Endodermal cell (in vitro differentiated cells): ENCODE results near the gene EPS8L3. TPM values are rescaled to one million over a fixed set of nuclear protein-coding genes. Genes with fewer than 3 reads are reported as not detected.
A peak's percentile ranks its signal among the peaks of the same experiment; 100 is the strongest.

Experiments
- DNase-seq: peaks from one replicate; pipeline ENCODE4 v3.0.0-alpha.2; 2017
- H3K27ac ChIP-seq: 2 replicates; pipeline ENCODE4 v1.5.1; 2013; ENCODE audit warnings: mild to moderate bottlenecking, low read depth, low read length, moderate library complexity
- H3K27me3 ChIP-seq: 2 replicates; pipeline ENCODE4 v1.6.1; 2013; ENCODE audit warnings: mild to moderate bottlenecking, low read length, moderate library complexity; ENCODE audit not compliant: insufficient read depth, control insufficient read depth, poor library complexity, severe bottlenecking
- H3K36me3 ChIP-seq: 2 replicates; pipeline ENCODE4 v1.7.0; 2013; ENCODE audit warnings: mild to moderate bottlenecking, low read length, moderate library complexity; ENCODE audit not compliant: control insufficient read depth, insufficient read depth
- H3K4me1 ChIP-seq: one replicate; pipeline ENCODE4 v1.7.0; 2013; ENCODE audit warnings: low read length; ENCODE audit not compliant: control insufficient read depth, insufficient read depth
- H3K4me3 ChIP-seq: 2 replicates; pipeline ENCODE4 v1.5.1; 2013; ENCODE audit warnings: mild to moderate bottlenecking, low read length, moderate library complexity
- H3K9ac ChIP-seq: 2 replicates; pipeline ENCODE4 v1.6.1; 2013; ENCODE audit warnings: mild to moderate bottlenecking, low read length, moderate library complexity; ENCODE audit not compliant: poor library complexity, severe bottlenecking; ENCODE audit errors: extremely low read depth
- H3K9me3 ChIP-seq: 2 replicates; pipeline ENCODE4 v1.6.1; 2013; ENCODE audit warnings: mild to moderate bottlenecking, low read length, moderate library complexity; ENCODE audit not compliant: control insufficient read depth
- H3K27ac Mint-ChIP-seq: 2 replicates; pipeline ENCODE4 v1.8.0; 2020; ENCODE audit warnings: mixed read lengths
- H3K27me3 Mint-ChIP-seq: 2 replicates; pipeline ENCODE4 v1.8.0; 2021; ENCODE audit warnings: mild to moderate bottlenecking, mixed read lengths; ENCODE audit not compliant: insufficient read depth
- H3K36me3 Mint-ChIP-seq: 2 replicates; pipeline ENCODE4 v1.8.0; 2020; ENCODE audit warnings: low read depth, mixed read lengths
- H3K4me1 Mint-ChIP-seq: 2 replicates; pipeline ENCODE4 v1.8.0; 2020; ENCODE audit warnings: mixed read lengths
- H3K4me3 Mint-ChIP-seq: 2 replicates; pipeline ENCODE4 v1.8.0; 2020; ENCODE audit warnings: mild to moderate bottlenecking, moderate library complexity, mixed read lengths
- H3K9me3 Mint-ChIP-seq: 2 replicates; pipeline ENCODE4 v1.8.0; 2020; ENCODE audit warnings: mild to moderate bottlenecking, mixed read lengths
- WGBS, 2 experiments: methylation state at CpG; one replicate each; pipeline versions ENCODE4 v1.1.5 to v1.1.7; 2013; ENCODE audit warnings: missing lambda C conversion rate in 2 of 2, mixed read lengths in 1 of 2; ENCODE audit not compliant: insufficient coverage in 1 of 2, insufficient read length in 1 of 2; 5-methylcytosine and 5-hydroxymethylcytosine counted together
- total RNA-seq, 2 donors: library from RNA; stranded (reverse); fragmentation: NEBNext Ultra II Directional in 1 of 2; extraction: Animal tissue kit (Norgen Biotek cat#: 25700) in 1 of 2; gene quantifications; 2 replicates in 1 of 2; 3 replicates in 1 of 2; pipeline ENCODE4 v1.2.1, GENCODE V29; 2021
- TF ChIP-seq, protein P1 (sequence below): fragments of 200-600 bp; sonication (generic); conservative IDR thresholded peaks from 2 replicates; pipeline ENCODE4 v1.5.0; 2021; ENCODE audit warnings: antibody characterized with exemption, mild to moderate bottlenecking

EPS8L3 gene
- total RNA-seq, 2 donors from 2014 or later = not detected

DNA sequence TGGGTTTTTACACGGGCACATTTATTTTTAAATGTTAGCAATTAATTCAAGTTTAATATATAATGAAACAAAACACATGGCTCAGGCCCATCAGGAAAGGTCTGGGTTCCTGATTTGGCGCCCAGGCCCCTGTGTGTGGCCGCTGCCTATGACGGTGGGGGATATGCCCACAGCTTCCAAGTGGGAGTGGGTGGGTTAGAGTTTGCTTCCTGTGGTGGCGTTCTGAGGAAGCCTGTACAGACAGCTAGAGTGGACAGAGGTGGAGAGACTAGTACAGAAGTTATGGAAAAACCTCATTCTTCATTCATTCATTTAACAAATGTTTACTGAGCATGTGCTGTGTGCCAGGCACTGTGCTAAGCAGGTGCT, 22.4 kb upstream of the EPS8L3 start:
- TF ChIP-seq, protein P1, sequence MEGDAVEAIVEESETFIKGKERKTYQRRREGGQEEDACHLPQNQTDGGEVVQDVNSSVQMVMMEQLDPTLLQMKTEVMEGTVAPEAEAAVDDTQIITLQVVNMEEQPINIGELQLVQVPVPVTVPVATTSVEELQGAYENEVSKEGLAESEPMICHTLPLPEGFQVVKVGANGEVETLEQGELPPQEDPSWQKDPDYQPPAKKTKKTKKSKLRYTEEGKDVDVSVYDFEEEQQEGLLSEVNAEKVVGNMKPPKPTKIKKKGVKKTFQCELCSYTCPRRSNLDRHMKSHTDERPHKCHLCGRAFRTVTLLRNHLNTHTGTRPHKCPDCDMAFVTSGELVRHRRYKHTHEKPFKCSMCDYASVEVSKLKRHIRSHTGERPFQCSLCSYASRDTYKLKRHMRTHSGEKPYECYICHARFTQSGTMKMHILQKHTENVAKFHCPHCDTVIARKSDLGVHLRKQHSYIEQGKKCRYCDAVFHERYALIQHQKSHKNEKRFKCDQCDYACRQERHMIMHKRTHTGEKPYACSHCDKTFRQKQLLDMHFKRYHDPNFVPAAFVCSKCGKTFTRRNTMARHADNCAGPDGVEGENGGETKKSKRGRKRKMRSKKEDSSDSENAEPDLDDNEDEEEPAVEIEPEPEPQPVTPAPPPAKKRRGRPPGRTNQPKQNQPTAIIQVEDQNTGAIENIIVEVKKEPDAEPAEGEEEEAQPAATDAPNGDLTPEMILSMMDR = no peak
- no peaks in the 10 kb centered on the region for H3K36me3 Mint-ChIP-seq
- Histone ChIP-seq H3K36me3 (no peaks in the 10 kb centered on the region), H3K9ac (no peak overlapping the region), H3K27ac (no peak overlapping the region), H3K4me3 (no peak overlapping the region), H3K4me1 (peaks cover 15% of the 10 kb centered on the region), H3K27me3 (no peaks in the 10 kb centered on the region), H3K9me3 (peaks cover 2% of the 10 kb centered on the region)
- 90% methylated on average over 5 of the region's 5 CpGs; no CpG with 5 or more reads in 1 of the 2 experiments for whole genome bisulfite sequencing, 2 experiments
- H3K27ac Mint-ChIP-seq = no peak overlapping the region
- H3K9me3 Mint-ChIP-seq = no peaks in the 10 kb centered on the region
- H3K4me3 Mint-ChIP-seq = no peak overlapping the region
- DNase-seq = peak; percentile 17
- peaks cover 20% of the 10 kb centered on the region for H3K4me1 Mint-ChIP-seq
- peaks cover 17% of the 10 kb centered on the region for H3K27me3 Mint-ChIP-seq

DNA sequence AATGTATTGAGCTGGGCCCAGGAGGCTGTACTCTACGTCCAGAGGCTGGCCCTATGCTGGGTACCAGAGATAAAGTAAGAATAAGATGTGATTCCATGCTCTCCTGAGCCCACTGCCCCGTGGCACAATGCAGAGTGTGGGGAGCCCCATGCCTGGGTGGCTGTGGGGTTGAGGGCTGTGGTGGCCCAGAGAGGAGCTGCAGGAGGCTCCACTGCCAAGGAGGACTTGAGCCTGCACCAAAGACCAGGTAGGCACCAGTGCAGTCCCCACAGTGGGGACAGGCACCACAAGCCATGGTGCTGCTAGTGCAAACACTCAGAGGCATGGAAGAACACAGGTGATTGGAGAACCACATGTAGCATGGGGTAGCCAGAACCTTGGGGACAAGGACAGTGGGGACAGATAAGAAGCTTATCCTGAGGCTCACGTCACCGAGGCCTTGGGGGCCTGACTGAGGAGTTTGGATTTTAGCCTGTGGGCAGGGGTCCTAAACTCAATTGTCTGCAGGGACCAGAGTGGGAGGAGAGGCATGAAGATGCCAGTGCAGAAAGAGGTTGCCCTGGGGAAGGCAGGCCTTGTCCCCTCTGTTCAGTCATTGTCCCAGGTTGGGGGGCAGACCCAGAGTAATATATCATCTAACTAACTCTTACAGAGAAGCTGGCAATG, 21.9 kb upstream of the EPS8L3 start:
- Mint-ChIP-seq H3K36me3 (no peaks in the 10 kb centered on the region), H3K27ac (no peak overlapping the region), H3K9me3 (peaks cover 1% of the 10 kb centered on the region), H3K27me3 (peaks cover 17% of the 10 kb centered on the region), H3K4me3 (no peak overlapping the region), H3K4me1 (peaks cover 18% of the 10 kb centered on the region)
- TF ChIP-seq, protein P1 = no peak
- no peaks in the 10 kb centered on the region for H3K27me3 ChIP-seq
- peaks cover 15% of the 10 kb centered on the region for H3K4me1 ChIP-seq
- no peak overlapping the region for H3K9ac ChIP-seq
- peaks cover 7% of the 10 kb centered on the region for H3K9me3 ChIP-seq
- no peaks in the 10 kb centered on the region for H3K36me3 ChIP-seq
- H3K4me3 ChIP-seq = no peak overlapping the region
- WGBS, 2 experiments = 50 to 82% methylated on average over 2 to 4 of the region's 4 CpGs
- no peak overlapping the region for H3K27ac ChIP-seq
- DNase-seq = peak; percentile 28

DNA sequence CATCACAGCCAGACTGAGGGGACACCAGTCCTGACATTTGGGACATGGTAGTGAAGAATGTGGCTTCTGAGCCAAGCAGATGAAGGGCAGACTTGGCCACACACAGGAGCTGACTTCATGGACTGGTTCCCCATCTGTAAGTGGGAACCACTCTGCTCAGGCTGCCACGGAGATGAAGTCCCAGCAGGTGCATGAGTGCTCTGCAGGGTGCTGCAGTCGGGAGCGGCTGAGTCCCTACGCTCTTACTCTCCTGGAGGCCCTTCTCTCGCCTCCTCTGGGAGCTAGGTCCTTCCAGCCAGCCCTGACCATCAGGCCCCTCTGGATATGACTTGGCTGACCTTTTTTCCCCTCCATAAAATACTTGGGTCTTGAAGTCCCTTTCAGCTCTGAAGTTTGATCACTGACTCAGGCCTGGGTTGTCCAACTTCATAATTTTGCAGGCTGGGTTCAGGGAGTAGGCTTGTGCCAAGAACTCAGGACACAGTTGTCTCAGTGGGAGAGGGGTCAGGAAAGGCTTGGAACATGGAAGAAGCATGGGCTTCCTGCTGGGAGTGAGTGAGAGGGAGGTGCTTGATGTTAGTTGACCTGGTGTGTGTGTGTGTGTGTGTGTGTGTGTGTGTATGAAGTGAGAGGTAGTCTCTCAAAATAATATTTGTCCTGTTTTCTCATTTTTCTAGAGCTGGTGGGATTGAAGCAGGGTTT, 21.0 kb upstream of the EPS8L3 start:
- Histone ChIP-seq H3K36me3 (no peaks in the 10 kb centered on the region), H3K27me3 (no peaks in the 10 kb centered on the region), H3K9ac (no peak overlapping the region), H3K4me1 (peaks cover 15% of the 10 kb centered on the region), H3K4me3 (no peak overlapping the region), H3K27ac (no peak overlapping the region), H3K9me3 (peaks cover 13% of the 10 kb centered on the region)
- Mint-ChIP-seq H3K4me1 (peaks cover 18% of the 10 kb centered on the region), H3K27me3 (peaks cover 17% of the 10 kb centered on the region), H3K9me3 (peaks cover 3% of the 10 kb centered on the region), H3K36me3 (no peaks in the 10 kb centered on the region), H3K4me3 (no peak overlapping the region), H3K27ac (no peak overlapping the region)
- 93 to 94% methylated on average over 5 of the region's 5 CpGs for WGBS, 2 experiments
- DNase-seq = peak; percentile 47
- TF ChIP-seq, protein P1 = no peak
